Measurements from ENCODE around the gene CASQ2. TPM values are rescaled to one million over a fixed set of nuclear protein-coding genes. Genes with fewer than 3 reads are reported as not detected.
A peak's percentile ranks its signal among the peaks of the same experiment; 100 is the strongest.

CASQ2 gene
- polyA plus RNA-seq, 3 donors, result 0.97 to 1.0 (median 1.0) TPM

DNA sequence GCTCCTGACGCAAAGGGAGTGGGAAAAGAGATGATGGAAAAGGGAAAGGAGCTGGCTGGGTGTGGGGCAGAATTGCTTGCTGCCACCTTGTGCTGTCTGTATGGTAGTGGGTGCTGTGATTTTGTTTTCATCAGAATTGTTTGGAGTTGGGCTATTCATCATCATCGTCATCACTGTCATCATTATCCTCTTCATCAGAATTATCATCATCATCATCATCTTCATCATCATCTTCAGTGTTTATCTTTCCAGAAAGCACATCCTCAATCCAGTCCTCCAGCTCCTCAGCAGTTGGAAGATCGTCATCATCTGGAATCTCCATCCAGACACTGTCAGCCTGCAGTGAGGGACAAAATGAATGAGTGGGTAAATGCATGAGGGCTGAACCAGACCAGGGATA, 67.4 kb downstream of the CASQ2 start:
- no peak for DNase-seq

DNA sequence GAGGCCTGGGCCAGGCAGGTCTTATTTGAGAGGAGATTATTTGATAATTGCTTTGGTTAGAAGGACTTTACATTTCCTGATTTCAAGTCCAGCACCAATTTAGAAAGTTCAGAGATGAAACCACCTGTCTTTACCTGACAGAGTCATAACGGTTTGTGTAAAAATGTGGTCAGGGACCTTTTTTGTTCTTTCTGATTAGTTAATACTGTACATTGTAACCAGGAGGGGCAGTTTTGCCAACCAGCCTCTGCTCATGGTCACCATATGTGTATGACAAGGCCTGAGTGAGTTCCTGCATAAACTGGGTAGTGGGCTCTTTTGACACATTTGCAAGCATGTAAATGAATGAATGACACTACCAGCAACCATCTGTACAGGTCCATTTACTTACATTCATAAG, 70.9 kb downstream of the CASQ2 start:
- DNase-seq, result no peak

DNA sequence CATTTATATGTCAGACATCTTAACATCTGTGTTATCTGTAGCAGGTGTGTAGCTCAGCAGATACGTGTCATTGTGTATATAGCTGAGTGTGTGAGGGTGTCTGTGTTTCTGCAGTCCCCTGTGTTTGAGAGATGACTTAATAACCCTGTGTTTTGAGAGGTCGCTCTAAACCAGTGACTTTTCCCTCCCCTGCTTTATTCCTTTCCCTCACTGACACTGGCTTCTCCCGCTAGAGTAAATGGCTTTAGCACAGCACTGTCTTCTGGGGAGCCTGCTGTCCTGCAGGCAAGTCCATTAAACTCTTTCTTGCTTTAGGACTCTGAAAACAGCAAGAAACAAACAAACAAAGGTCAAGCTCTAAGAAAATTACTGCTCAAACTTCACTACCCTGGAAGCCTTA, 73.7 kb downstream of the CASQ2 start:
- no peak for DNase-seq

DNA sequence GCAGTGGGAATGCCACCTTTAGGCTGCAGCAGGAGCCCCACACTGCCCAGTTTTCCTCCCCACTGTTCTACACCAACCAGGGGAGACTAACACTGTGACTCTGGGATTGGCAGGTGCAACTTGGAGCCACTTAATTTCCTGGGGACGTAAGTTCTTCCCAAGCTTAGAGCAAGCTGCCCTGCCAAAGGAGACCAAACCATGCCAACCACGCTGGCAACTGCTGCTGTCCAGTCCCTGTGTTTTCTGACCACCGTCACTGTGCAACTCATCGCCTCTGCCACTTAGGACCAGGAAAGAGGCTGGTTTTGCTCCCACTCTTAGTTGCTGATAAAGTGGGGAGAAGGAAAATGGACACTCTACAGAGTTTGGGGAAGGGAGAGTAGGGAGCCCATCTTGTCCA, 76.3 kb downstream of the CASQ2 start:
- DNase-seq, result no peak

DNA sequence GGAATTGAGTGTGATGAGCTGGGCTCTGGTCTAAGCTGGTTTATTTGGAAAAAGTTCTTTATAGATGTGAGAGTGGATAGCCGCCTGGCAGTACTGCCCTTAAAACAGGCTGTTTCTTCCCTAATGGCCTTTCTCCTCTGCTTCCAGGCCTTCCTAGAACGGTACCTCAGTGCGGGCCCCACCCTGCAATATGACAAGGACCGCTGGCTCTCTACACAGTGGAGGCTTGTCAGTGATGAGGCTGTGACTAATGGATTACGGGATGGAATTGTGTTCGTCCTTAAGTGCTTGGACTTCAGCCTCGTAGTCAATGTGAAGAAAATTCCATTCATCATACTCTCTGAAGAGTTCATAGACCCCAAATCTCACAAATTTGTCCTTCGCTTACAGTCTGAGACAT, 77.5 kb downstream of the CASQ2 start:
- no peak for DNase-seq

DNA sequence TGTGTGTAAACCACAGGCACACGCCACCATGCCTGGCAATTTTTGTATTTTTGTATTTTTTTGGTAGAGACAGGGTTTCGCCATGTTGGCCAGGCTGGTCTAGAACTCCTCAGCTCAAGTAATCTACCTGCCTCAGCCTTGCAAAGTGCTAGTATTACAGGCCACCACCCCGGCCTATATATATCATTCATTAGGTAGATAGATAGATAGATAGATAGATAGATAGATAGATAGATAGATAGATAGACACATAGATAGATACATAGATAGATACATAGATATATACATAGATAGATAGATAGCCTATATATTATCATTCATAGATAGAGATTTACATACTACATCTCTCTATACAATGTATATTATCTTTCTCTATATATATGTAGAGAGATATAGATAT, 80.8 kb downstream of the CASQ2 start:
- DNase-seq, result no peak

DNA sequence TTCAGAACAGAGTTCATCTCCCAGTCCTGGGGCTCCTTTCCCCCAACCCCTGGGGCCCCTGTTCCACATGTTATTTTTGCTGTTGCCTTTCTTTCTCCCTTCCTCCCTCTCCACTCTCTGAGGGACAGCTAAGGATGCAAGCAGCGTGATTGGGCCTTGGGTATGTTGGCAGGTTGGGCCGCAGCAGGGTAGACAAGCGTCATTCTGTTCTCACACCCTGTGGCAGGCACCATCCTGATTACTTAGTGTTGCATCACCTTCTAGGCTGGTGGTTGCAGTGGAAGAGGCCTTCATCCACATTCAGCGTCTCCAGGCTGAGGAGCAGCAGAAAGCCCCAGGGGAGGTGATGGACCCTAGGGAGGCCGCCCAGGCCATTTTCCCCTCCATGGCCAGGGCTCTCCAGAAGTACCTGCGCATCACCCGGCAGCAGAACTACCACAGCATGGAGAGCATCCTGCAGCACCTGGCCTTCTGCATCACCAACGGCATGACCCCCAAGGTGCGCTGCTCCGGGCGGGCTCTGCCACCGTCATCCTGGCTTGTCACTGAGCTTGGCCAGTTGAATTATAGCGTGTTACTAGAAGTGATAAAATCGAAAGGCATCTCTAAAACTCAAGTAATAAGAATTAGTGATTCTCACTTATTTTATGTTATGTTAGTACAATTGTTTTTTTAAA, 83.3 kb downstream of the CASQ2 start:
- no peak for DNase-seq

DNA sequence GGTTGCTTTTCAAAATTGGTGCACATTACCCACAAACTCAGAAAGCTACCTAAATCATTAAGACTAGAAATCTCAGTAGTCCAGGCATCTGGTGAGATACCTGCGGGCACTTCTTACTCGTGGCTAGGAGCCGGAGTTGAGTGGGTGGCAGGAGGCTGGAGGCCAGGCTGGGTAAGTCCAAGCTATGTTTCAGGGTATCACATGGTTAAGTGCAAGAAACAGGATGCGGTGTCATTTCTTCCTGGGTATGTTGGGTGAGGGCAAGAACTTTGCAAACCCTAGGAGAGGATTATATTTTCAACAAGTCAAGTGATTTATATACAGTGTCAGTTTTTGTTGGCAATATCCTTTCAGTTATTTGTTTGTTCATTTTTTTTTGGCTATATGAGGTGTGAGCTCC, 85.7 kb downstream of the CASQ2 start:
- DNase-seq, result no peak

DNA sequence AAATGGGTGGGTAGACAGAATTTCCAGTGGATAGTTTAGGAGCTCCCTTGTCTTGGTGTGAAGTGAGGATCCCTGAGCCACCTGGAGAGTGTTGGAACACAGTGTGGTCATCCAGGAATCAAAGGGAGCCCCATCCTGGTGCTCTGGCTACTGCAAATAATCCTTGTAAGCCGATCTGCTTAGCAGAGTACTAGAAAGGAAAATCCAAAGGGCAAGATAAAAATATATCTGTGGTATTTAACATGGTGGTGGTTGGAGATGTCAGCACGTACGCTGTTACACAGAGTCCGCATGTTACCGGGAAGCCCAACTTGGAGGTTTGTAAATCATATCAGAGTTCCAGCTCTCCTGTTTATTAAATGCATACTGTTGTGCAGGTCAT, 87.8 kb downstream of the CASQ2 start:
- DNase-seq, result no peak

DNA sequence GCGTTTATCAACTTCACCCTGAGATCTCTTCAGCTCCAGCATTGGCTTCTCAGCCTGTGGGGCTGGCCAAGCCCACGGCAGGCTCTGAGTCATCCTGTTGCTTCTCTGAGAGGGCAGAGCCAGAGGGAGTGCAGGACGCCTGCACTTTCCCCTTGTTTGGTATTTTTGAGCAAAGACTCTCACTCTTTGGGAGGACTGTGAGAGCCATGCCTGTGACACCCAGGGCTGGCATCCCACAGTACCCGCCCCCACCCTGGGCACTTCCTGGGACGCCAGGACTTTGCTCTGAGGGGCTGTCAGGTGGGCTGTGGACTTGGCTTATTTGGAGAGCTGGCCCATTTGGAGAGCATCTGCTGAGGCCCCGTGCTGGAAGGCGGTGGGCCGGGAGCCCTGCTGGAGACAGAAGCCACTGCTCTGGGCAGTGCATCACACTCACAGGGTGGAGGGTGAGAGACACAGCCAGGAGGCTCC, 89.3 kb downstream of the CASQ2 start:
- no peak for DNase-seq

DNA sequence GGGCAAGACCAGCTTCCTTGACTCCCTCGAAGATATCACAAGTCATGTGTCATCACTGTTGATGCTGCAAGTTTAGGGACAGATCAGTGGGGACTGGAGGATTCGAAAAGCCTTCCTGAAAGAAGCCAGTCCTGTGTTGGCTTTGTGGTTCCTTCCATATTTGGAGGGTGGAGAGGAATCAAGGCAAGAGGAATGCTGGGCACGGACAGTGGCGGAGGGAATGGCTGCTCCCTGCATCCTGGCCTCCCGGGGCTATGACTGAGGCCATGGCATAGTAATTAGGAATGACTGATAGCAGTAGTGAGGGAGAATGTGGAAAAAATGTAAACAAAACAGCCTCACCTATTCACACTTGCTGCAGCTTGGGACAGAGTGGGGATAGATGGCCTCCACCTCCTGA, 90.4 kb downstream of the CASQ2 start:
- DNase-seq, result no peak

DNA sequence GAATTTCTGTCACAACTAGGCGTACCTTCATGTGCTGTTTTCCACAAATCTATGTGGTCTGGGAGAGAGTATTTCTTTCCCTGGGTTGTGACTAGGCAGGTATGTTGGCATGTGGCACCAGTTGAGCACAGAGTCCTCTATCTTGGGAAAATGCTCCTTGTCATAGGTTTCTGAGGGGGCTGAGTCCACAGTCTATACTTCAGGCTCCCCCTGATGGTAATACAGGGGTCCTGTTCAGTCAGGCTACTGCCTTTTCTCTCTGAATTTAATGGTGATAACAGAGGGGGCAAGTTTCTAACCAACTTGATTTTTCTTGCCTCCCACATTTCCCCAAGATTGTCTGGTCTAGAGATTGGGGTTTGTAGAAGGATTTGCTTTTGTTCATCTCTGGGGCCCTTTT, 90.9 kb downstream of the CASQ2 start:
- no peak for DNase-seq

DNA sequence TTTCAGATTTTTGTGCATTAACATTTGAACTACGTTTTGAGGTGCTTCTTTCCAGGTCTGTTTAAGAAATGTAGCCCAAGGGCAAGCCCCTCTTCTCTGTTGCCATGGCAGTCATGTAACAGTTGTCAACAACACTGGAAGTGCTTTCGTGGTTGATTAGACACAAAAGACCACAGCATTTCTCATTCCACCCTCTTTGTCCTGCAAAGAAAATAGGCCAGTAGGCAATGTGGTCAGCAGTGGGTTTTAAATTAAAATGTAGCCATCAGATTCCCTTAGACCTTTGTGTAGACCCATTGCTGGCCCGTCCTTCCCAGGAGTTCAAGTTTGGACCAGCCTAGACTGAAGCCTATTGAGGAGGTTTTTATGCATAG, 91.3 kb downstream of the CASQ2 start:
- DNase-seq, result peak; percentile 73

DNA sequence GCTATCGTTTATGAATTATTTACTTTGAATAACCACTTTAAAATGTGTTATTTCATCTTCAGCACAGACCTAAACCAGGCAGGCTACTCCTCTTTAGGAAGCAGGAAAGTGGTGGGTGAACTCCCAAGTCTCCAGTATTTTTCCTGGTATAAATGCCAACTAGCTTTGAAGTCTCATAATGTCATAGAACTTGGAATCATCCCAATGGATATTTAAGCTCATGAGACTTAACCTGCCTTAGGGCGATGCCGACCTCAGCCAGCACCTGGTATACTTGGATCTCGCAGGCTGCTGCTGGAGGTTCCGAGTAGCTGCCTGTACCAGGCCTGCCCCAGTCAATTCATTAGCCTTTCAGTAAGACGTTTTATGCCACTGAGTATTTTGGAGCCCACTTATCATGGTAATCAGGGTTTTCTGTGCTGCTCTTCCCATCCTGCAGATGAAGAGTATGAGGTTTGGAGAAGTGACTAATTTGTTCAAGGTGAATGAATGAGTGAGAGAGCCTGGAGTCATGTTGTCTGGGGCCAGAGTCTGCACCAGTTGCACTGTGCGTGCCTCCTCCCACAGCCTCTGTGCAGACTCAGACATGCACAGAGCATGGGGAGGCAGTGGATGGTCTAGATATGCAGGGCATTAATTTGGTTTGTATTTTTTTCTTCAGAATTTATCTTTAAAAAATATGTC, 91.9 kb downstream of the CASQ2 start:
- no peak for DNase-seq

DNA sequence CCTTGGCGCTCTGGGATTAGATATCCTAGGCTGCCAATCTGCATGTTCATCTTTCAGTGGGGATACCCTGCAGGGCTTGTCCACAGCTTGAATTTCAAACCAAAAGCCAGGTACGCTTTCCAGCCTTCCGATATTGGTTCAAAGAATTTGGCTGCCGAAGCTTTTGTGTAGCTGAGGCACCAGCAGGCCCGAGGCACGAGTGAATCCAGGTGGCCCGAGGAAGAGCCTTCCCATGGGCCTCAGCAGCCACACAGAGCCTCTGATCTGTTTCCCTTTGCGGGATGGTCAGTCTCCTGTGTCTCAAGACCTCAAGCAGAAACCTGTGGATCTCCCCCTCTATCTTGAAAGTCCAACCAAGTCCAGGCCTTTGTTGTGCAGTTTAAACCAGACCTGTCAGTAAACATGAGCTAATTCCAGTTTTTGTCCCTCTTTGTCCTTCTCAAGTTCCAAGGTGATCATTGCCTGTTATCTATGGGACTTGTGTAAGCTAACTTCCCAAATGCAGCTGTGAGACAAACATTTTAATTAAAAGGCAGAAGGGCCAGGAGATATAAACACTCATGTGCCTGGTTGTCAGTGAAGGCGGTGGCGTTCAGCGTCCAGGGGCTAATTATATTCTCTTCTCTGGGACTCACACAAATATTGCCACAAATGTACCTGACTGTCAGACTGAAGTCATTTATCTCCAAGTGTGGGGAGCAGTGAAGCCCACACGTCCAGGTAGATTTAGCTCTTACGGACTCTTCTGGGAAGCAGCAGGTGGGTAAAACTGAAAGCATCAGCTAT, 96.1 kb downstream of the CASQ2 start:
- DNase-seq, result no peak

DNA sequence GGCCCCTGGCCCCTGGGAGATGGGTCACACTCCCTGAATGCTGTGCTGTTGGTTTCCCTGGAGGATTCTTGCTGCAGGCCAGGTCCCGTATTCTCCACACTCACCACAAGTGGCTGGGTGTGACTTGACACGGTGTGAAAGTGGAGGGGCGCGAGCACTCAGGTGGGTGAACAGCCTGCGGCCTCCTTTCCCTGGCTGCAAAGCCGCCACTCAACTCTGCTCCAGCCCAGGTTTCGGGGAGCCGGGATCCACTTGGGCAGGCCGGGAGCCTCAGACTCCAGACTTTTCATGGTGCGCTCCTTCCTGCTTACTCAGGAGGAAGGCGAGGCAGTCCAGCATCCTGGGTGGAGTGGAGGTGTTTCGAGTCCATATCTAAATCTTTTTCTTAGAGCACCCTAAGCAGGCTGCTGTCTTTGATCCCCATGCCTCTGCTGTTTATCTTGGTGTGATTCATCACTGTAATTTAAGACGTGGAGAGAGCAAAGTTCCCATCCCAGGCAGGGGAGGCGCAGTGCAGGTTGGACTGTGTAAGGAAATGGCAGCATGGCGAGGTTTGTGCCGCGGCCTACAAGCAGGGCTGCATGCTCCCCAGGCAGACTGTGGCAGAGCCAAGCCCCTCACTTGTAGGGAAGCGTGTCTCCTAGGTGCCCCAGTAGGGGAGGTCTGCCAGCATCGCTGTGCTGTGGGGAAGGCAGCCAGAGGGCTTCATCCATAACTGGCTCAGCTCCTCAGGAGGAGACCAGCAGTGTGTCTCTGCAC, 97.2 kb downstream of the CASQ2 start:
- DNase-seq, result no peak

DNA sequence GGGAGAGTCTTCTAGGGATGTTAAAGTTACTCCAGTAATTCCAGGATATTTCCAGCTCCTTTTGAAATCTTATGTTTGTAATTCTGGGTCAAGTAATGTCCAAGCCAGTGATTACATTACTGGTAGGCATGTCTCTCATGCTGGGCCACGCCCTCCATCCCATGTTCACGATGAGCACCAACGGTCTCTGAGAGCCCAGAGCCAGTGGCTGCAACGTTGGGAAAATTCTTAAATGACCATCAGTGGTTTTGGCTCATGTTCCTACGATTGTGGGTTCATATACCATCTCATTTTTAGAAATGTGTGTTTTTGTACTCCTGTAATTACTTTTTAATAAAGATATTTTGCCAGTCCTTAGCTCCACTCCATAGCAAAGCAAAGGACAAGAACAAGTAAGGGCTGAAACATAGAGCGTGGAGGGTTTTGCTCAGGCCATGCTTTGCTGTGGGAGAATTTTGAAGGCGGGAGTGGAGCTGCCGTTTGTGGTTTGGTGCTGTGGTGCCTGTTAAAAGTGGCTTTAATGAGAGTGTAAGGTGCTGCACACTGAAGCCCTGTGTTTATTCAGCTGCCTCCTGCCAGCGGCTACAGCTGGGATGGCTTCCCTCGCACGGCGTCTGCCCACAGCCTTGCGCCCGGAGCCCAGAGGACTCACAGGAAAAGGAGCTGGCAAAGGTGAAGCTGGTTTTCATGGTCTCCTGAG, 97.9 kb downstream of the CASQ2 start:
- no peak for DNase-seq

DNA sequence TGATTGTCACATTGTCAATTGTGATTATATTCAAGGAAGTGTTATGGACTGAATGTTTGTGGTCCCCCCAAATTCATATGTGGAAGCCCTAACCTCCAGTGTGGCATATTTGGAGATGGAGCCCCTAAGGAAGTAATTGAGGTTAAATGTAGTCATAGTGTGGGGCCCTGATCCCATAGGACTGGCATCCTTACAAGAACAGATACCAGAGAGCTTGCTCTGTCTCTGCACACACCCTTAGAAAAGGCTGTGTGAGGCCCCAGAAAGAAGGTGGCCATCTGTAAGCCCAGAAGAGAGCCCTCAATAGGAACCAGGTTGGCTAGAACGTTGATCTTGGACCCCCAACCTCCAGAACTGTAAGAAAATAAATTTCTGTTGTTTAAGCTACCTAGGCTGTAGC, 98.6 kb downstream of the CASQ2 start:
- no peak for DNase-seq

DNA sequence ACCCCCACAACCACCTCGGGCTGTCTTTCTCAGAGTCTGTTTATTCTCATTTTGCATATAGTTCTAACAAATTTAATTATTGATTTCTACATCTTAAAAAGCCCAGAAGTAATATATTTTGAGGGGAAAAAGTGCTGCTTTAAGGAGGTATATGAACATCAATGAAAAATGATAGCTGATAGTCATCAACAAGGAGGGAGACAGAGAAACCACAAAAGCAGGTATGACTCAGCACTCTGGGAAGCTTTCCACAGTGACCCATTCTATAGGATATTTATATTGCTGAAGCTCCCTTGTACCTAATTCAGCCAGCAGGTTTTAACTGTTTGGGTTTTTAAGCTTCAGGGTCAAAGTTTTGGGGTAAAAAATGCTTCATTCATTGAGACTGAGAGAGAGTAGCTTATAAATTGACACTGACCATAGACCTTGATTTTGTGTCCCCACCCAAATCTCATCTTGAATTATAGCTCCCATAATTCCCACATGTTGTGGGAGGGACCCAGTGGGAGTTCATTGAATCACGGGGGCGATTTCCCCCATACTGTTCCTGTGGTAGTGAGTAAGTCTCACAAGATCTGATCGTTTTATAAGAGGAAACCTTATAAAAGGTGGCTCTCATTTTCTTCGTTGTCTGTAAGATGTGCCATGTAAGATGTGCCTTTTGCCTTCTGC, 99.4 kb downstream of the CASQ2 start:
- DNase-seq, result no peak

DNA sequence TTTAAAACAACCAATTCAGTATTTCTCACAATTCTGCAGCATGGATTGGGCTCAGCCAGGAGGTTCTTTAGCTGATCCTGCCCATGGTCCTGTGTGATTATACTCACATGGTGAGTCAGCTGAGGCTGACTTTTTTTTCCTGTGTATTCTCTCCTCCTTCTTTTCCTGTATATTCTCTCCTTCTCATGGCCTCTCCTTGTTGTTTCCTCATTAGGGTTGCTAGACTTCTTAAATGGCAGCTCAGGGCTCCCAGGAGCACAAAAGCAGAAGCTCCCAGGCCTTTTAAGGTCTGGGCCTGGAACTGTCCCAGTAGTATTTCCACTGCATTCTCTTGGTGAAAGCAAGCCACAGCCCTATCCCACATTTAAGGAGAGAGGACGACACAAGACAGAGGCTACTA, 99.9 kb downstream of the CASQ2 start:
- no peak for DNase-seq

DNA sequence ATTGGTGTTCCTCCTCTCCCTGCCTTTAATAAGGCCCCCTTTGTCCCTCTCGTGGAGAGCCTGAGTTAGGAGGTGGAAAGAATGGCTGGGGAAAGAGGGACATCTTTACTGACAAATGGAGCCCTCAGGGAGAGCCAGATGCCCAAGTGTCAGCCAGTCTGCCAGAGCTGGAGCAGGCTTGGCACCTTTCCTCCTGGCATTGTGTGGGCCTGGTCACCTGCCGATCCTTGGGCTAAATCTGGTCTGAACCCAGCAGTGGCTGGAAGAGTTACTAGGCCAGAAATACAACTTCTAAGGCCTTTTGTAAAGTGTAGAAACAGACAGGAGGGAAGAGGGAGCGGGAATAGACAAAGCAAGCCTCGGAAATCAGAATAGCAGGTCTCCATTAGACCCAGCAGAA, 101.8 kb downstream of the CASQ2 start:
- DNase-seq, result no peak

Data from renal pelvis (tissue), 4 donors.